22Rv1 (cell line): ENCODE measurements around the gene LZTR1.
"Not testable (repeated sequence)": the region's sequence is repeated elsewhere in the genome, so short reads cannot be mapped to it uniquely, and the experiment has no call there.

Source experiments
- ZFX ChIP-seq: fragments of 450-650 bp; IDR thresholded peaks from 2 replicates; pipeline ENCODE4 v1.6.1; 2017; ENCODE audit warnings: antibody characterized with exemption, borderline replicate concordance
- TF ChIP-seq, protein P1 (sequence below): fragments of 450-650 bp; IDR thresholded peaks from 2 replicates; pipeline ENCODE4 v1.5.1; 2017; ENCODE audit warnings: mild to moderate bottlenecking

DNA sequence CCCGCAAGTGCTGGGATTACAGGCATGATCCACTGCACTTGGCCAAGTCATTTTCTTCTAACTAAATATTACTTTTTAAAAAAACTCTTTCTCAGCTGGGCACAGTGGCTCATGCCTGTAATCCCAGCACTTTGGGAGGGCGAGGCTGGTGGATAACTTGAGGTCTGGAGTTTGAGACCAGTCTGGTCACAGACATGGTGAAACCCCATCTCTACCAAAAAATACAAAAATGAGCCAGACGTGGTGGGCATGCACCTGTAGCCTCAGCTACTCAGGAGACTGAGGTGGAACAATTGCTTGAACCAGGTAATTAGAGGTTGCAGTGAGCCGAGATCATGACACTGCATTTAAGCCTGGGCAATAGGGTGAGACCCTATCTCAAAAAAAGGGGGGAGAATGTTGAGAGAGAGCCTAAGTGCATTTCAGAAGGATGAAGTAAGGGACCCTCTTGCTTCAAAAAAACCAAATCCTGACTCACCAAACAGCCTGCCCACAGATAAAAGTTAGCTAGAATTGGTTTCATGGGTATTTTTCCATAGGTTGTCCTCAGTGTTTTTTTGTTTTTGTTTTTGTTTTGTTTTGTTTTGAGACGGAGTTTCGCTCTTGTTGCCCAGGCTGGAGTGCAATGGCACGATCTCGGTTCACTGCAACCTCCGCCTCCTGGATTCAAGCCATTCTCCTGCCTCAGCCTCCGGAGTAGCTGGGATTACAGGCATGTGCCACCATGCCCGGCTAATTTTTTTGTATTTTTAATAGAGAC is 46.1 kb upstream of the LZTR1 start:
- TF ChIP-seq, protein P1, sequence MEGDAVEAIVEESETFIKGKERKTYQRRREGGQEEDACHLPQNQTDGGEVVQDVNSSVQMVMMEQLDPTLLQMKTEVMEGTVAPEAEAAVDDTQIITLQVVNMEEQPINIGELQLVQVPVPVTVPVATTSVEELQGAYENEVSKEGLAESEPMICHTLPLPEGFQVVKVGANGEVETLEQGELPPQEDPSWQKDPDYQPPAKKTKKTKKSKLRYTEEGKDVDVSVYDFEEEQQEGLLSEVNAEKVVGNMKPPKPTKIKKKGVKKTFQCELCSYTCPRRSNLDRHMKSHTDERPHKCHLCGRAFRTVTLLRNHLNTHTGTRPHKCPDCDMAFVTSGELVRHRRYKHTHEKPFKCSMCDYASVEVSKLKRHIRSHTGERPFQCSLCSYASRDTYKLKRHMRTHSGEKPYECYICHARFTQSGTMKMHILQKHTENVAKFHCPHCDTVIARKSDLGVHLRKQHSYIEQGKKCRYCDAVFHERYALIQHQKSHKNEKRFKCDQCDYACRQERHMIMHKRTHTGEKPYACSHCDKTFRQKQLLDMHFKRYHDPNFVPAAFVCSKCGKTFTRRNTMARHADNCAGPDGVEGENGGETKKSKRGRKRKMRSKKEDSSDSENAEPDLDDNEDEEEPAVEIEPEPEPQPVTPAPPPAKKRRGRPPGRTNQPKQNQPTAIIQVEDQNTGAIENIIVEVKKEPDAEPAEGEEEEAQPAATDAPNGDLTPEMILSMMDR: not testable (repeated sequence)
- not testable (repeated sequence) for TF ChIP-seq ZFX
